Measurements from ENCODE around the gene TBK1. TPM values are rescaled to one million over a fixed set of nuclear protein-coding genes. Genes with fewer than 3 reads are reported as not detected.

The TBK1 gene
- total and polyA plus RNA-seq, 2 of the 13 experiments (the other 11 are each of a cell fraction or from before 2014, with no cell fraction given) = 10.3 to 25.2 TPM

DNA sequence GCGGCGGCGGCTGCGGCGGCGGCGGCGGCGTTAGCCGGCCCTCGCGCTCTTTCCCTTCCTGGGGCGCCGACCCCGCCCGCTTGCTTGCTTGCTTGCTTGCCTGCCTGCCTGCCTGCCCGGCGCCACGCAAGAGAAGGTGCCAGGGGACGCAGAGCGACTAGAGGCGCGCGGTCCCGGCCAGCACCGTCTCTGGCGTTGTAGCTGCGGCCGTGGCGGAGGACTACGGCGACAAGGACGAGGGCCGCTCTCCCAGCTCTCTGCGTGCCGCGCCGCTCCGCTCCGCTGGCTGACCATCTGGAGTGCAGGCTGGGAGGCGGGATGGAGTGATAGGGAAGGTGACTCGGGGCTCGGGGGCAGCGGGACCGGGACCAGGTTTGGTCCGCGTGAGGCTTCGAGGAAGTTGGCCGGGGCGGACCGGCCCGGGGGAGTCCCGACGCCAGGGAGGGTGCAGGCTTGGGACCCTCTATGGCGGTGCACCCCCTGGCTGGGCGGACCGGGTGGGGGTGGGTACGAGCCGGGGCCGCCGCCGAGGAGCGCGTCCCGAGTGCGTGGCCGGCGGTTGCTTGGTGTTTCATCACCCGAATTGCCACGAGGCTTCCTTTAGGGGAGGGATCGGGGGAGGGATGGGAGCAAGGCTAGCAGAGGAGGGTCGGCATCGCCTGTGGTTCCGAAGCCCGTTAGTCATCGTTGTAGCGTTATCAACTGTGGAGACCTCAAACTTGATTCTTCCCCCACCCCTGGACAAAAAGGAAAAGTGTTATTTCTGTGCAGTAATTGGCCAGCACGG is 47.3 kb upstream of the TBK1 start (continued):
- TF ChIP-seq, protein P1, sequence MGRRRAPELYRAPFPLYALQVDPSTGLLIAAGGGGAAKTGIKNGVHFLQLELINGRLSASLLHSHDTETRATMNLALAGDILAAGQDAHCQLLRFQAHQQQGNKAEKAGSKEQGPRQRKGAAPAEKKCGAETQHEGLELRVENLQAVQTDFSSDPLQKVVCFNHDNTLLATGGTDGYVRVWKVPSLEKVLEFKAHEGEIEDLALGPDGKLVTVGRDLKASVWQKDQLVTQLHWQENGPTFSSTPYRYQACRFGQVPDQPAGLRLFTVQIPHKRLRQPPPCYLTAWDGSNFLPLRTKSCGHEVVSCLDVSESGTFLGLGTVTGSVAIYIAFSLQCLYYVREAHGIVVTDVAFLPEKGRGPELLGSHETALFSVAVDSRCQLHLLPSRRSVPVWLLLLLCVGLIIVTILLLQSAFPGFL (CRISPR knock-in tag; IDR thresholded peaks at IDR 0.05) = no peak
- TF ChIP-seq, protein P2, sequence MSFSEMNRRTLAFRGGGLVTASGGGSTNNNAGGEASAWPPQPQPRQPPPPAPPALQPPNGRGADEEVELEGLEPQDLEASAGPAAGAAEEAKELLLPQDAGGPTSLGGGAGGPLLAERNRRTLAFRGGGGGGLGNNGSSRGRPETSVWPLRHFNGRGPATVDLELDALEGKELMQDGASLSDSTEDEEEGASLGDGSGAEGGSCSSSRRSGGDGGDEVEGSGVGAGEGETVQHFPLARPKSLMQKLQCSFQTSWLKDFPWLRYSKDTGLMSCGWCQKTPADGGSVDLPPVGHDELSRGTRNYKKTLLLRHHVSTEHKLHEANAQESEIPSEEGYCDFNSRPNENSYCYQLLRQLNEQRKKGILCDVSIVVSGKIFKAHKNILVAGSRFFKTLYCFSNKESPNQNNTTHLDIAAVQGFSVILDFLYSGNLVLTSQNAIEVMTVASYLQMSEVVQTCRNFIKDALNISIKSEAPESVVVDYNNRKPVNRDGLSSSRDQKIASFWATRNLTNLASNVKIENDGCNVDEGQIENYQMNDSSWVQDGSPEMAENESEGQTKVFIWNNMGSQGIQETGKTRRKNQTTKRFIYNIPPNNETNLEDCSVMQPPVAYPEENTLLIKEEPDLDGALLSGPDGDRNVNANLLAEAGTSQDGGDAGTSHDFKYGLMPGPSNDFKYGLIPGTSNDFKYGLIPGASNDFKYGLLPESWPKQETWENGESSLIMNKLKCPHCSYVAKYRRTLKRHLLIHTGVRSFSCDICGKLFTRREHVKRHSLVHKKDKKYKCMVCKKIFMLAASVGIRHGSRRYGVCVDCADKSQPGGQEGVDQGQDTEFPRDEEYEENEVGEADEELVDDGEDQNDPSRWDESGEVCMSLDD (CRISPR knock-in tag; IDR thresholded peaks at IDR 0.05; ENCODE audit: borderline replicate concordance) = 0 out of 2 replicates have a peak, but pooled peaks have one; percentile 35
- peak in 1 of 2 experiments; percentile 53; a peak in 1 of 4 replicates for TF ChIP-seq KLF16 (CRISPR knock-in tag; IDR thresholded peaks at IDR 0.05)
- peak; percentile 71 to 84; a peak in 3 of 4 replicates for TF ChIP-seq POLR2A (IDR thresholded peaks at IDR 0.05; ENCODE audit: insufficient read depth in 1 of 2, low read depth in 2 of 2, low read length in 2 of 2)
- peak; percentile 57 for TF ChIP-seq ZNF883 (CRISPR knock-in tag; IDR thresholded peaks at IDR 0.05; ENCODE audit: not compliant biosample characterization)
- TF ChIP-seq, protein P3, sequence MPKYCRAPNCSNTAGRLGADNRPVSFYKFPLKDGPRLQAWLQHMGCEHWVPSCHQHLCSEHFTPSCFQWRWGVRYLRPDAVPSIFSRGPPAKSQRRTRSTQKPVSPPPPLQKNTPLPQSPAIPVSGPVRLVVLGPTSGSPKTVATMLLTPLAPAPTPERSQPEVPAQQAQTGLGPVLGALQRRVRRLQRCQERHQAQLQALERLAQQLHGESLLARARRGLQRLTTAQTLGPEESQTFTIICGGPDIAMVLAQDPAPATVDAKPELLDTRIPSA (CRISPR knock-in tag; IDR thresholded peaks at IDR 0.05; ENCODE audit: borderline replicate concordance) = no peak
- 0 out of 2 replicates have a peak, but pooled peaks have one; percentile 52 for TF ChIP-seq RNF2 (conservative IDR thresholded peaks at IDR 0.05; ENCODE audit: low read depth)
- no peak for TF ChIP-seq WIZ (CRISPR knock-in tag; IDR thresholded peaks at IDR 0.05)
- no peak for TF ChIP-seq KAT7 (CRISPR knock-in tag; IDR thresholded peaks at IDR 0.05; ENCODE audit: borderline replicate concordance)
- TF ChIP-seq FOSL2 (CRISPR knock-in tag; IDR thresholded peaks at IDR 0.05) = peak; percentile 56
- TF ChIP-seq, protein P4, sequence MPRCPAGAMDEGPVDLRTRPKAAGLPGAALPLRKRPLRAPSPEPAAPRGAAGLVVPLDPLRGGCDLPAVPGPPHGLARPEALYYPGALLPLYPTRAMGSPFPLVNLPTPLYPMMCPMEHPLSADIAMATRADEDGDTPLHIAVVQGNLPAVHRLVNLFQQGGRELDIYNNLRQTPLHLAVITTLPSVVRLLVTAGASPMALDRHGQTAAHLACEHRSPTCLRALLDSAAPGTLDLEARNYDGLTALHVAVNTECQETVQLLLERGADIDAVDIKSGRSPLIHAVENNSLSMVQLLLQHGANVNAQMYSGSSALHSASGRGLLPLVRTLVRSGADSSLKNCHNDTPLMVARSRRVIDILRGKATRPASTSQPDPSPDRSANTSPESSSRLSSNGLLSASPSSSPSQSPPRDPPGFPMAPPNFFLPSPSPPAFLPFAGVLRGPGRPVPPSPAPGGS (CRISPR knock-in tag; IDR thresholded peaks at IDR 0.05) = peak; percentile 76; the same call in 1 of the 2 replicates
- TF ChIP-seq AGO2 (optimal IDR thresholded peaks at IDR 0.05; ENCODE audit: low read depth, low read length) = peak; percentile 96
- TF ChIP-seq, protein P5, sequence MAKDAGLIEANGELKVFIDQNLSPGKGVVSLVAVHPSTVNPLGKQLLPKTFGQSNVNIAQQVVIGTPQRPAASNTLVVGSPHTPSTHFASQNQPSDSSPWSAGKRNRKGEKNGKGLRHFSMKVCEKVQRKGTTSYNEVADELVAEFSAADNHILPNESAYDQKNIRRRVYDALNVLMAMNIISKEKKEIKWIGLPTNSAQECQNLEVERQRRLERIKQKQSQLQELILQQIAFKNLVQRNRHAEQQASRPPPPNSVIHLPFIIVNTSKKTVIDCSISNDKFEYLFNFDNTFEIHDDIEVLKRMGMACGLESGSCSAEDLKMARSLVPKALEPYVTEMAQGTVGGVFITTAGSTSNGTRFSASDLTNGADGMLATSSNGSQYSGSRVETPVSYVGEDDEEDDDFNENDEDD (CRISPR knock-in tag; IDR thresholded peaks at IDR 0.05; ENCODE audit: borderline replicate concordance) = peak; percentile 45; the same call in 1 of the 2 replicates
- peak; percentile 30; the same call in 1 of the 2 replicates for TF ChIP-seq MIXL1 (CRISPR knock-in tag; IDR thresholded peaks at IDR 0.05)
- no peak for TF ChIP-seq ATF7 (IDR thresholded peaks at IDR 0.05)
- TF ChIP-seq ATF7 (CRISPR knock-in tag; IDR thresholded peaks at IDR 0.05) = no peak
- peak; percentile 74; the same call in 1 of the 2 replicates for TF ChIP-seq ZNF589 (CRISPR knock-in tag; conservative IDR thresholded peaks at IDR 0.05)
- TF ChIP-seq EP300 (IDR thresholded peaks at IDR 0.05; ENCODE audit: low read depth in 2 of 2, low read length in 2 of 2) = 0 out of 4 replicates have a peak, but pooled peaks of 1 of the 2 experiments have one; percentile 21
- no peak; the same call in 1 of the 2 replicates for TF ChIP-seq EP300 (CRISPR knock-in tag; IDR thresholded peaks at IDR 0.05; ENCODE audit: borderline replicate concordance)
- TF ChIP-seq ZNF670 (CRISPR knock-in tag; IDR thresholded peaks at IDR 0.05; ENCODE audit: borderline replicate concordance) = 0 out of 2 replicates have a peak, but pooled peaks have one; percentile 81
- TF ChIP-seq PRPF4 (IDR thresholded peaks at IDR 0.05; ENCODE audit: low read depth, low read length, poor library complexity, severe bottlenecking) = no peak
- TF ChIP-seq SALL1 (CRISPR knock-in tag; IDR thresholded peaks at IDR 0.05) = peak; percentile 48
